Measurements from ENCODE around the gene SPSB4. TPM values are rescaled to one million over a fixed set of nuclear protein-coding genes. Genes with fewer than 3 reads are reported as not detected.

SPSB4 gene
- total and polyA plus RNA-seq, 2 of the 8 experiments (the other 6 are each of a cell fraction or from before 2014, with no cell fraction given), result 15.1 to 17.2 TPM

DNA sequence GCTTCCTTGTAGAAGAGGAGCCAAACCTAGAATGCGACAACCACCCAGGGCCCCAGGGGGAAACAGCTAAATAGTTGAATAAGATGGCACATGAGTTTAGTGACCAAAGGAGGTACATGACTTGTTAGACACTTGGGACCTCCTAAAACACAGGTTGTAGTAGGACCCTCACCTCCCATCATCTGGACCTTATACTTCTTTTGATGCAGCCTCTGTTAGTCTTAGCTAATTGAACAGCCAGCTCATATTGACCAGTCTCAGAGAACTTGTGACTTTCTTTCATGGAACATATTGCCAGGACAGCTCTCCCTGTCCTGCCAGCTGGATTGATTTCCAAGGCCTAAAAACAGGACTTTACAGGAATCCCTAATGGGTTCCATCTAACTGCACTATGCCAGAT, 45.0 kb downstream of the SPSB4 start:
- no peak overlapping the region for H4K5ac ChIP-seq (ENCODE audit: insufficient read length, low read depth, low read length)
- no peaks in the 10 kb centered on the region for H3K79me1 ChIP-seq (ENCODE audit: low read depth, low read length)
- H3K27me3 ChIP-seq (replicated peaks in 1 of 4; ENCODE audit: control insufficient read depth in 3 of 4, extremely low read depth in 1 of 4, insufficient read depth in 3 of 4, low read length in 3 of 4), result no peaks in the 10 kb centered on the region
- no peak overlapping the region for H2BK5ac ChIP-seq (ENCODE audit: low read depth, low read length)
- H3K27ac ChIP-seq (ENCODE audit: low read depth, low read length), result no peak overlapping the region
- peaks cover 0 to 3% of the 10 kb centered on the region in 2 experiments for H4K20me1 ChIP-seq (replicated peaks in 1 of 2; ENCODE audit: control insufficient read depth in 1 of 2, insufficient read depth in 2 of 2, low read length in 2 of 2)
- DNase-seq (ENCODE audit: low read depth in 1 of 2, low spot score in 2 of 2) (no peak), FAIRE-seq (no peak)
- H2BK120ac ChIP-seq (replicated peaks; ENCODE audit: low read depth, low read length), result no peak overlapping the region
- H2BK20ac ChIP-seq (ENCODE audit: low read length), result no peak overlapping the region
- no peak overlapping the region for H3K4ac ChIP-seq (replicated peaks; ENCODE audit: insufficient read length, low read depth, low read length)
- H3K23me2 ChIP-seq (ENCODE audit: low read depth, low read length), result no peaks in the 10 kb centered on the region
- no peak overlapping the region for H4K91ac ChIP-seq (replicated peaks; ENCODE audit: insufficient read length, low read length)
- no peak overlapping the region for H3K18ac ChIP-seq (ENCODE audit: extremely low read depth, low read length)
- no peak overlapping the region for H2AFZ ChIP-seq (ENCODE audit: low read length)
- peaks cover 0 to 6% of the 10 kb centered on the region in 2 experiments; a peak in 3 of 4 replicates for H3K9me3 ChIP-seq (ENCODE audit: insufficient read depth in 2 of 2, low read depth in 1 of 2, low read length in 1 of 2)
- CTCF ChIA-PET (ENCODE audit: partially characterized antibody), result interaction anchor here (1.1 to 5.8 kb wide), 6 partner anchors 9 to 85 kb away, joined by 4 to 35 read pairs (median 6); partner anchors contain the start of gene SPSB4
- no peak overlapping the region for H2AK5ac ChIP-seq (ENCODE audit: low read depth, low read length)
- no peak overlapping the region for H4K8ac ChIP-seq (ENCODE audit: extremely low read depth, insufficient read depth, low read length)
- H3K9ac ChIP-seq (replicated peaks in 1 of 4; ENCODE audit: extremely low read depth in 1 of 4, low read depth in 3 of 4, low read length in 3 of 4), result no peak overlapping the region
- peaks cover 4 to 22% (median 9%) of the 10 kb centered on the region in 4 experiments for H3K4me1 ChIP-seq (replicated peaks in 1 of 4; ENCODE audit: control insufficient read depth in 3 of 4, insufficient read depth in 4 of 4, low read length in 3 of 4)
- 68% methylated on average over 1 of the region's 1 CpG; no CpG with 5 or more reads in 1 of the 2 experiments for WGBS, 2 experiments (ENCODE audit: extremely low coverage in 1 of 2, insufficient coverage in 1 of 2, insufficient read length in 1 of 2, insufficient replicate concordance in 2 of 2, low coverage in 1 of 2, low lambda C conversion rate in 2 of 2, missing lambda C conversion rate in 1 of 2)
- POLR2A ChIA-PET (ENCODE audit: partially characterized antibody), result interaction anchor here (0.9 to 1.0 kb wide), 2 partner anchors 9 to 31 kb away, joined by 3 to 4 read pairs; no protein-coding TSS in a partner anchor
- no peaks in the 10 kb centered on the region for H3K79me2 ChIP-seq (ENCODE audit: control insufficient read depth in 1 of 2, insufficient read depth in 2 of 2, low read length in 2 of 2)
- no peaks in the 10 kb centered on the region for H3K36me3 ChIP-seq (ENCODE audit: control insufficient read depth in 2 of 4, insufficient read depth in 4 of 4, low read length in 3 of 4)
- H3K4me3 ChIP-seq (ENCODE audit: extremely low read depth in 1 of 4, insufficient read depth in 2 of 4, low read depth in 3 of 4, low read length in 4 of 4), result no peak overlapping the region
- no peak overlapping the region for H3K23ac ChIP-seq (ENCODE audit: insufficient read length)
- no peak overlapping the region for H3K4me2 ChIP-seq (ENCODE audit: insufficient read depth in 1 of 2, low read depth in 2 of 2, low read length in 2 of 2)
- no peak overlapping the region for H3K14ac ChIP-seq (ENCODE audit: insufficient read length)
- TF ChIP-seq SIRT6 (IDR thresholded peaks at IDR 0.05; ENCODE audit: low read length), result no peak
- TF ChIP-seq SRF (IDR thresholded peaks at IDR 0.05; ENCODE audit: low read depth, low read length), result no peak
- TF ChIP-seq, protein P1, sequence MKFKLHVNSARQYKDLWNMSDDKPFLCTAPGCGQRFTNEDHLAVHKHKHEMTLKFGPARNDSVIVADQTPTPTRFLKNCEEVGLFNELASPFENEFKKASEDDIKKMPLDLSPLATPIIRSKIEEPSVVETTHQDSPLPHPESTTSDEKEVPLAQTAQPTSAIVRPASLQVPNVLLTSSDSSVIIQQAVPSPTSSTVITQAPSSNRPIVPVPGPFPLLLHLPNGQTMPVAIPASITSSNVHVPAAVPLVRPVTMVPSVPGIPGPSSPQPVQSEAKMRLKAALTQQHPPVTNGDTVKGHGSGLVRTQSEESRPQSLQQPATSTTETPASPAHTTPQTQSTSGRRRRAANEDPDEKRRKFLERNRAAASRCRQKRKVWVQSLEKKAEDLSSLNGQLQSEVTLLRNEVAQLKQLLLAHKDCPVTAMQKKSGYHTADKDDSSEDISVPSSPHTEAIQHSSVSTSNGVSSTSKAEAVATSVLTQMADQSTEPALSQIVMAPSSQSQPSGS (IDR thresholded peaks at IDR 0.05; ENCODE audit: low read length), result no peak
- no peak for TF ChIP-seq POLR2AphosphoS5 (IDR thresholded peaks at IDR 0.05; ENCODE audit: low read depth, low read length)
- no peak for TF ChIP-seq ASH2L (IDR thresholded peaks at IDR 0.05; ENCODE audit: low read length)
- no peak overlapping the region for H2BK12ac ChIP-seq (ENCODE audit: low read depth, low read length)
- no peak overlapping the region for H2BK15ac ChIP-seq (ENCODE audit: low read length)
- H3K56ac ChIP-seq (replicated peaks; ENCODE audit: insufficient read length, low read depth, low read length), result no peak overlapping the region

All from H1 (cell line).